Natural killer cell (primary cell): ENCODE measurements around the gene CRYBB2. TPM values are rescaled to one million over a fixed set of nuclear protein-coding genes. Genes with fewer than 3 reads are reported as not detected.

Source experiments
- ATAC-seq, 3 donors: fragments of 150-1000 bp in 2 of 3; fragments of 200-7000 bp in 1 of 3; cut with Tn5 transposase; 1 replicate in 1 of 3; 2 replicates in 2 of 3; pipeline ENCODE4 v1.10.0; 2021; ENCODE audit warnings: mild to moderate bottlenecking in 2 of 3, moderate library complexity in 2 of 3
- DNase-seq, 2 donors: peaks; one replicate each; pipeline versions ENCODE4 v3.0.0 to v3.0.0-alpha.2; 2013 to 2021; ENCODE audit warnings: mixed read lengths in 1 of 2
- H3K27ac ChIP-seq: one replicate; pipeline ENCODE4 v1.5.1; 2013; ENCODE audit warnings: mild to moderate bottlenecking, low read length
- H3K27me3 ChIP-seq: one replicate; pipeline ENCODE4 v1.6.1; 2013; ENCODE audit warnings: low read length; ENCODE audit not compliant: control insufficient read depth, insufficient read depth
- H3K36me3 ChIP-seq: one replicate; pipeline ENCODE4 v1.6.1; 2013; ENCODE audit warnings: low read length; ENCODE audit not compliant: control insufficient read depth, insufficient read depth
- H3K4me1 ChIP-seq: one replicate; pipeline ENCODE4 v1.6.1; 2013; ENCODE audit warnings: low read length; ENCODE audit not compliant: control insufficient read depth, insufficient read depth
- H3K4me3 ChIP-seq: one replicate; pipeline ENCODE4 v1.5.1; 2013; ENCODE audit warnings: low read length
- H3K9me3 ChIP-seq: one replicate; pipeline ENCODE4 v1.6.1; 2013; ENCODE audit warnings: low read length; ENCODE audit not compliant: control insufficient read depth, insufficient read depth
- H3K27ac Mint-ChIP-seq, 2 donors: one replicate each; pipeline ENCODE4 v1.8.0; 2022; ENCODE audit warnings: mild to moderate bottlenecking in 2 of 2, mixed read lengths in 2 of 2, moderate library complexity in 1 of 2
- H3K27me3 Mint-ChIP-seq, 2 donors: one replicate each; pipeline ENCODE4 v1.8.0; 2022; ENCODE audit warnings: low read depth in 2 of 2, mixed read lengths in 2 of 2
- H3K36me3 Mint-ChIP-seq: one replicate; pipeline ENCODE4 v1.8.0; 2022; ENCODE audit warnings: mixed read lengths
- H3K4me1 Mint-ChIP-seq, 2 donors: one replicate each; pipeline ENCODE4 v1.8.0; 2022; ENCODE audit warnings: mixed read lengths in 2 of 2
- H3K4me3 Mint-ChIP-seq: one replicate; pipeline ENCODE4 v1.8.0; 2022; ENCODE audit warnings: mild to moderate bottlenecking, moderate library complexity, mixed read lengths
- H3K9me3 Mint-ChIP-seq, 2 donors: one replicate each; pipeline ENCODE4 v1.8.0; 2022; ENCODE audit warnings: mixed read lengths in 2 of 2
- WGBS: methylation state at CpG from one replicate; pipeline ENCODE4 v1.1.7; 2013; ENCODE audit warnings: missing lambda C conversion rate; ENCODE audit not compliant: insufficient coverage; 5-methylcytosine and 5-hydroxymethylcytosine counted together
- intact Hi-C: fragments of 100-400 bp; cut with micrococcal nuclease; formaldehyde crosslinking; loops from one replicate; pipeline ENCODE4 v1.14.2; 2022
- total RNA-seq, 4 donors: library from RNA; stranded (reverse); fragments of 120-200 nt in 1 of 4; gene quantifications; one replicate each; pipeline versions ENCODE4 v1.2.3 to v1.2.4, GENCODE V29; 2013 to 2022
- TF ChIP-seq, protein P1 (sequence below): fragments of 200-600 bp; IDR thresholded peaks from one replicate; pipeline ENCODE4 v1.8.0; 2022; ENCODE audit warnings: antibody characterized with exemption

The CRYBB2 gene
- total RNA-seq, 3 donors from 2014 or later (not counting 1 experiment from before 2014, with no cell fraction given): not detected

DNA sequence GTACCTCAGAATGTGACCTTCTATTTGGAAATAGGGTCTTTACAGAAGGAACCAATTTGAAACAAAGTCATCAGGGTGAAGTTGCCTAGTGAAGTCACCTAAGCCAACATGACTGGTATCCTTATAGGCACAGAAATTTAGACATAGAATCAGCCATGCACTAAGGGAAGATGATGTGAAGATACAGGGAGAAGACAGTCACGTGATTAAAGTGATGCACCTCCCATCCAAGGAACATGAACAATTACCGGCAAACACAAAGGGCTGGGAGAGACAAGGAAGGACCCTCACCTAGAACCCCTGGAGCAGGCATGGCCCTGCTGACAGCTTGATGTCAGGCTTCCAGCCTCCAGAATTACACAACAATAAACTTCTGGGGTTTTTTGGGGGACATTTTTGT lies 3.2 kb upstream of the CRYBB2 start:
- Histone ChIP-seq H3K36me3 (no peaks in the 10 kb centered on the region), H3K27ac (no peak overlapping the region), H3K9me3 (peaks cover 3% of the 10 kb centered on the region), H3K27me3 (no peaks in the 10 kb centered on the region), H3K4me3 (no peak overlapping the region), H3K4me1 (no peaks in the 10 kb centered on the region)
- no peak overlapping the region for H3K27ac Mint-ChIP-seq
- no peaks in the 10 kb centered on the region for H3K4me1 Mint-ChIP-seq
- TF ChIP-seq, protein P1, sequence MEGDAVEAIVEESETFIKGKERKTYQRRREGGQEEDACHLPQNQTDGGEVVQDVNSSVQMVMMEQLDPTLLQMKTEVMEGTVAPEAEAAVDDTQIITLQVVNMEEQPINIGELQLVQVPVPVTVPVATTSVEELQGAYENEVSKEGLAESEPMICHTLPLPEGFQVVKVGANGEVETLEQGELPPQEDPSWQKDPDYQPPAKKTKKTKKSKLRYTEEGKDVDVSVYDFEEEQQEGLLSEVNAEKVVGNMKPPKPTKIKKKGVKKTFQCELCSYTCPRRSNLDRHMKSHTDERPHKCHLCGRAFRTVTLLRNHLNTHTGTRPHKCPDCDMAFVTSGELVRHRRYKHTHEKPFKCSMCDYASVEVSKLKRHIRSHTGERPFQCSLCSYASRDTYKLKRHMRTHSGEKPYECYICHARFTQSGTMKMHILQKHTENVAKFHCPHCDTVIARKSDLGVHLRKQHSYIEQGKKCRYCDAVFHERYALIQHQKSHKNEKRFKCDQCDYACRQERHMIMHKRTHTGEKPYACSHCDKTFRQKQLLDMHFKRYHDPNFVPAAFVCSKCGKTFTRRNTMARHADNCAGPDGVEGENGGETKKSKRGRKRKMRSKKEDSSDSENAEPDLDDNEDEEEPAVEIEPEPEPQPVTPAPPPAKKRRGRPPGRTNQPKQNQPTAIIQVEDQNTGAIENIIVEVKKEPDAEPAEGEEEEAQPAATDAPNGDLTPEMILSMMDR: no peak
- intact Hi-C loops: no loop called here
- no peak for DNase-seq
- ATAC-seq: no peak
- H3K4me3 Mint-ChIP-seq: no peak overlapping the region
- no peaks in the 10 kb centered on the region for H3K9me3 Mint-ChIP-seq
- no peaks in the 10 kb centered on the region for H3K36me3 Mint-ChIP-seq
- peaks cover 5 to 14% of the 10 kb centered on the region in 2 donors for H3K27me3 Mint-ChIP-seq
- WGBS: 83% methylated on average over 2 of the region's 2 CpGs

DNA sequence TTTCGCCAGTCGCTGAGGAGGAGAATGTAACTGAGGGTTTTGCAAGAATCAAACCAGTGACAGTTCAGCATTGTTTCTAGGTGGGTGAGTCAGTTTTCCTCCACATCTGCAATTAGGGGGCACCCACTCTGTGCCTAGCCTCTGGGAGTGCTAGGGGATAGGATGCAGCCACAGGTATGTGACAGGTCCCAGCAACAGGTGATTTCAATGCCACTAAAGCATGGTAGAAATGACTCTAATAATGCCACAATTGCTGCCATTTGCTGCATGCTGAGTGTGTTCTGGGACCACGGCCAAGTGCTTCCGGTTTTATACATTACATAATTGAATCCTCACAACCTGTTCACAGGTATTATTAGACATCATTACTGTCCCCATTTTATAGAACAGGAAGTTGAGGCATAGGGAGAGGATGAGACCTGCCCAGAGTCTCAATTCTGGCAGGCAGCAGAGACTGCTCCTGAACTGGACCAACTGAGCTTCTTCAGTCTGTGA lies 556 bp downstream of the CRYBB2 start:
- WGBS: 37% methylated on average over 3 of the region's 4 CpGs

DNA sequence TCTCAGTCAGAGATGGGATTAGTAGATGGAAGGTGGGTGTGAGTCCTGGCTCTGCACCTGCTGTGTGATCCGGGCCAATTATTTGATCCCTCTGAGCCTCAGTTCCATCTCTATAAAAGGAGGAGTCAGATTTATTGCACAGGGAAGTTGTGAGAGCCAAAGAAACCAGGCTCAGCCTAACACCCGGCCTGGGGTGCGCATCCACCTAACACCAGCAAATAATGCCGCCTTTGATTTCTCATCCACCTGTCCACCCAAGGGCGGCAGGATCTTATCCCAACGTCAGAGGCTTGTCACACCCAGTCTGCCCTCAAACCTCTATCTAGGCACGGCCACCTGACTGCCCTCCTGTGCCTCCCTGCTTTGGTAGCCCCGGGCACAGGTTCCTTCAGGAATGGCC lies 2.4 kb downstream of the CRYBB2 start:
- no peak overlapping the region for H3K4me3 Mint-ChIP-seq
- no peak overlapping the region for H3K4me3 ChIP-seq
- 84% methylated on average over 8 of the region's 8 CpGs for WGBS
- no peaks in the 10 kb centered on the region for H3K4me1 Mint-ChIP-seq
- no peaks in the 10 kb centered on the region for H3K9me3 ChIP-seq
- H3K9me3 Mint-ChIP-seq: no peaks in the 10 kb centered on the region
- H3K27me3 Mint-ChIP-seq: peaks cover 2 to 16% of the 10 kb centered on the region in 2 donors
- TF ChIP-seq, protein P1: no peak
- H3K27me3 ChIP-seq: no peaks in the 10 kb centered on the region
- intact Hi-C loops: no loop called here
- H3K36me3 ChIP-seq: no peaks in the 10 kb centered on the region
- H3K27ac ChIP-seq: no peak overlapping the region
- no peaks in the 10 kb centered on the region for H3K36me3 Mint-ChIP-seq
- DNase-seq: no peak
- no peaks in the 10 kb centered on the region for H3K4me1 ChIP-seq
- H3K27ac Mint-ChIP-seq: no peak overlapping the region
- no peak for ATAC-seq

More for the DNA sequence above, 556 bp downstream of the CRYBB2 start:
- Histone ChIP-seq H3K36me3 (no peaks in the 10 kb centered on the region), H3K27ac (no peak overlapping the region), H3K4me3 (no peak overlapping the region), H3K27me3 (no peaks in the 10 kb centered on the region), H3K9me3 (no peaks in the 10 kb centered on the region), H3K4me1 (no peaks in the 10 kb centered on the region)
- ATAC-seq: no peak
- no peak overlapping the region for H3K4me3 Mint-ChIP-seq
- TF ChIP-seq, protein P1: no peak
- H3K27ac Mint-ChIP-seq: no peak overlapping the region
- H3K27me3 Mint-ChIP-seq: peaks cover 5 to 27% of the 10 kb centered on the region in 2 donors
- H3K9me3 Mint-ChIP-seq: no peaks in the 10 kb centered on the region
- no peaks in the 10 kb centered on the region for H3K36me3 Mint-ChIP-seq
- no peak for DNase-seq
- H3K4me1 Mint-ChIP-seq: no peaks in the 10 kb centered on the region
- intact Hi-C loops: no loop called here

DNA sequence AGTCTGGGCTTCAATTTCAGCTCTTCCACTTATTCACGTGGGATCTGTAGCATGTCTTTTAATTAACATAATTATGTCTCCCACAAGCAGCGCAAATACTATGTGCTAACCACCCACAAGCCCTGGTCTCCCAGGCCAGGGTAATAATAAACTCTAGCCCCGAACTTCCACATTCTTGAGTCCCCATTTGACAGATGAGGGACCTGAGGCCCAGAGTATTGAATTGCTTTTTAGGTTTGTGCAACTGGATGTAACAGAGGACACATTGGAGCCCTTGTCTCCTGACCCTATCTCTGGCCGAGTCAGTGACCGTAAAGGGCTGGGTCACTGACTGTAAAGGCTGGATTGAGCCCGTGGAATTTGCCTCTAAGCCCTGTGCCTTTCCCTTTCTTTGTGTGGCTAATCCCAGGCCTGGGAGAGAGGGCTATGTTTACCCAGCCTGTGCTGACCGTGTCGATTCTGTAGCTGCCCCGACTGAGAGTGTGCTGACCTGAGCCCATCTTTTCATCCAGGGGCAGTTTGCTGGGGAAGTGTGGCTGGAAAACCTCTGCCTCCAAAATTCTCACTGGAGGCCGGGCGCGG lies 3.9 kb downstream of the CRYBB2 start:
- TF ChIP-seq, protein P1: no peak
- H3K4me1 ChIP-seq: no peaks in the 10 kb centered on the region
- no peaks in the 10 kb centered on the region for H3K27me3 ChIP-seq
- H3K9me3 ChIP-seq: no peaks in the 10 kb centered on the region
- Mint-ChIP-seq H3K4me1 (no peaks in the 10 kb centered on the region), H3K36me3 (no peaks in the 10 kb centered on the region), H3K4me3 (no peak overlapping the region), H3K27me3 (peaks cover 2 to 16% of the 10 kb centered on the region in 2 donors), H3K27ac (no peak overlapping the region), H3K9me3 (no peaks in the 10 kb centered on the region)
- H3K4me3 ChIP-seq: no peak overlapping the region
- WGBS: 86% methylated on average over 12 of the region's 12 CpGs
- DNase-seq (no peak), ATAC-seq (no peak)
- H3K27ac ChIP-seq: no peak overlapping the region
- no peaks in the 10 kb centered on the region for H3K36me3 ChIP-seq
- intact Hi-C loops: no loop called here
